GM12878 (cell line): ENCODE data around the gene GDA. TPM values are rescaled to one million over a fixed set of nuclear protein-coding genes. Genes with fewer than 3 reads are reported as not detected.

Source experiments
- BMI1 ChIP-seq: fragments of 450-650 bp; IDR thresholded peaks from 2 replicates; pipeline ENCODE4 v1.6.1; 2016; ENCODE audit warnings: mild to moderate bottlenecking, moderate library complexity, borderline replicate concordance
- CHD1 ChIP-seq: IDR thresholded peaks from 2 replicates; pipeline ENCODE4 v1.6.1; 2012; ENCODE audit warnings: low read depth, low read length, improper control_type of control experiment
- DPF2 ChIP-seq: fragments of 450-650 bp; IDR thresholded peaks from 2 replicates; pipeline ENCODE4 v1.6.1; 2017; ENCODE audit warnings: mild to moderate bottlenecking
- E2F8 ChIP-seq: fragments of 450-650 bp; IDR thresholded peaks from 2 replicates; pipeline ENCODE4 v1.6.1; 2018; ENCODE audit warnings: mild to moderate bottlenecking, low read depth, moderate library complexity; ENCODE audit not compliant: partially characterized antibody
- EP300 ChIP-seq, 2 experiments: fragments of 150-350 bp in 1 of 2; IDR thresholded peaks; 2 replicates each; pipeline ENCODE4 v1.6.1; 2011 to 2012; ENCODE audit warnings: low read depth in 2 of 2, low read length in 2 of 2, borderline replicate concordance in 1 of 2, improper control_type of control experiment in 1 of 2, inconsistent platforms in 1 of 2; ENCODE audit not compliant: control insufficient read depth in 1 of 2
- FOS ChIP-seq: IDR thresholded peaks from 3 replicates; pipeline ENCODE4 v1.6.1; 2011; ENCODE audit warnings: borderline replicate concordance; ENCODE audit not compliant: insufficient read length; ENCODE audit errors: extremely low read depth
- IKZF1 ChIP-seq: fragments of 450-650 bp; conservative IDR thresholded peaks from 2 replicates; pipeline ENCODE4 v1.6.1; 2017; ENCODE audit warnings: antibody characterized with exemption, mild to moderate bottlenecking
- IKZF2 ChIP-seq, 2 experiments: fragments of 450-650 bp; IDR thresholded peaks; 2 replicates each; pipeline ENCODE4 v1.6.1; 2017; ENCODE audit warnings: mild to moderate bottlenecking in 2 of 2, moderate library complexity in 2 of 2
- IRF4 ChIP-seq: IDR thresholded peaks from 2 replicates; pipeline ENCODE4 v1.6.1; 2011; ENCODE audit warnings: low read depth, low read length
- JUND ChIP-seq: IDR thresholded peaks from 2 replicates; pipeline ENCODE4 v1.6.1; 2012; ENCODE audit warnings: low read depth, mild to moderate bottlenecking, low read length, improper control_type of control experiment, moderate library complexity
- KLF5 ChIP-seq: fragments of 450-650 bp; IDR thresholded peaks from 2 replicates; pipeline ENCODE4 v1.6.1; 2014; ENCODE audit warnings: mild to moderate bottlenecking; ENCODE audit not compliant: partially characterized antibody
- LARP7 ChIP-seq: fragments of 450-650 bp; IDR thresholded peaks from 2 replicates; pipeline ENCODE4 v1.6.1; 2017; ENCODE audit warnings: mild to moderate bottlenecking
- PAX5 ChIP-seq: IDR thresholded peaks from 2 replicates; pipeline ENCODE4 v1.6.1; 2011; ENCODE audit warnings: low read depth, low read length, borderline replicate concordance
- PAX8 ChIP-seq: fragments of 450-650 bp; IDR thresholded peaks from 2 replicates; pipeline ENCODE4 v1.6.1; 2017; ENCODE audit warnings: mild to moderate bottlenecking, moderate library complexity
- PKNOX1 ChIP-seq: fragments of 450-650 bp; IDR thresholded peaks from 2 replicates; pipeline ENCODE4 v1.6.1; 2016; ENCODE audit warnings: mild to moderate bottlenecking
- POLR2A ChIP-seq: IDR thresholded peaks from 2 replicates; pipeline ENCODE4 v1.6.1; 2011; ENCODE audit warnings: low read depth, mild to moderate bottlenecking, low read length
- POU2F2 ChIP-seq: IDR thresholded peaks from 3 replicates; pipeline ENCODE4 v1.6.1; 2011; ENCODE audit warnings: low read depth, mild to moderate bottlenecking, low read length, borderline replicate concordance
- RAD21 ChIP-seq: IDR thresholded peaks from 2 replicates; pipeline ENCODE4 v1.6.1; 2011; ENCODE audit warnings: mild to moderate bottlenecking, low read depth, low read length, moderate library complexity; ENCODE audit not compliant: insufficient read depth
- RUNX3 ChIP-seq: IDR thresholded peaks from 2 replicates; pipeline ENCODE4 v1.6.1; 2012; ENCODE audit warnings: low read length, inconsistent platforms
- SRF ChIP-seq, 2 experiments: IDR thresholded peaks; 2 replicates each; pipeline ENCODE4 v1.6.1; 2011; ENCODE audit warnings: low read depth in 2 of 2, low read length in 2 of 2, mild to moderate bottlenecking in 1 of 2, moderate library complexity in 1 of 2
- STAT3 ChIP-seq: IDR thresholded peaks from 2 replicates; pipeline ENCODE4 v1.6.1; 2011; ENCODE audit warnings: low read depth, low read length, improper control_type of control experiment
- SUZ12 ChIP-seq: fragments of 200-600 bp; sonication (generic); IDR thresholded peaks from one replicate; pipeline ENCODE4 v1.6.1; 2018; ENCODE audit warnings: antibody characterized with exemption, mild to moderate bottlenecking; ENCODE audit not compliant: unreplicated experiment
- TCF3 ChIP-seq: IDR thresholded peaks from 2 replicates; pipeline ENCODE4 v1.6.1; 2012; ENCODE audit warnings: low read depth, mild to moderate bottlenecking, low read length, borderline replicate concordance; ENCODE audit not compliant: insufficient read depth
- ZBTB11 ChIP-seq: fragments of 450-650 bp; formaldehyde crosslinking; IDR thresholded peaks from 2 replicates; pipeline ENCODE4 v1.5.0; 2022; ENCODE audit warnings: mild to moderate bottlenecking, missing genetic modification characterization
- ZNF24 ChIP-seq: fragments of 450-650 bp; IDR thresholded peaks from 2 replicates; pipeline ENCODE4 v1.6.1; 2017; ENCODE audit warnings: antibody characterized with exemption, mild to moderate bottlenecking
- polyA plus RNA-seq, 11 experiments: library from polyadenylated mRNA; depleted of rRNA in 4 of 11; unstranded in 6 of 11; stranded (reverse) in 5 of 11; fragments of >200 nt; fragmentation: Nextera tagmentation in 4 of 11; fragmentation: Illumina TruSeq in 1 of 11; extraction: Ambion mirVana in 4 of 11; extraction: Trizol in 1 of 11; gene quantifications; 1 replicate in 1 of 11; 2 replicates in 10 of 11; pipeline versions ENCODE4 v1.2.1 to v1.2.3, GENCODE V29; 2011 to 2016; ENCODE audit warnings: inconsistent platforms in 2 of 11, missing spikeins in 2 of 11, low read depth in 1 of 11
- total RNA-seq, 4 experiments: library from RNA; depleted of rRNA in 3 of 4; stranded (reverse); fragments of >200 nt in 3 of 4; fragmentation: Illumina TruSeq in 1 of 4; extraction: Trizol in 1 of 4; gene quantifications; 2 replicates each; pipeline versions ENCODE4 v1.2.1 to v1.2.3, GENCODE V29; 2013 to 2021

The GDA gene
- total and polyA plus RNA-seq, 10 of the 15 experiments (the other 5 are each of a cell fraction or from before 2014, with no cell fraction given), result 0.19 to 17.9 (median 0.48) TPM; not detected in 2

GRCh38 chr9:72154468-72155285, 5.4 kb downstream of the GDA start (continued):
- TF ChIP-seq BMI1, result no peak
- TF ChIP-seq ZNF24, result no peak
- no peak for TF ChIP-seq PAX8
- no peak for TF ChIP-seq ZBTB11 (CRISPR knock-in tag)
- no peak for TF ChIP-seq LARP7
- TF ChIP-seq IKZF2 (IDR thresholded peaks at IDR 0.05), result peak; percentile 59 to 68
- no peak for TF ChIP-seq IRF4
- TF ChIP-seq SUZ12, result no peak
- no peak for TF ChIP-seq JUND
- TF ChIP-seq POLR2A, result no peak
- no peak for TF ChIP-seq PAX5
- TF ChIP-seq DPF2, result peak; percentile 16; the same call in 1 of the 2 replicates
- no peak for TF ChIP-seq RUNX3
- TF ChIP-seq SRF (IDR thresholded peaks at IDR 0.05; ENCODE audit: low read depth in 2 of 2, low read length in 2 of 2), result no peak
- TF ChIP-seq EP300 (IDR thresholded peaks at IDR 0.05; ENCODE audit: borderline replicate concordance in 1 of 2, control insufficient read depth in 1 of 2, low read depth in 2 of 2, low read length in 2 of 2), result peak in 1 of 2 experiments; percentile 55; a peak in 3 of 4 replicates
- TF ChIP-seq STAT3, result no peak
- TF ChIP-seq FOS, result no peak
- no peak for TF ChIP-seq CHD1
- no peak for TF ChIP-seq RAD21
- TF ChIP-seq POU2F2, result peak; percentile 46; the same call in 1 of the 3 replicates
- TF ChIP-seq IKZF1, result peak; percentile 35; the same call in 1 of the 2 replicates
- TF ChIP-seq TCF3, result no peak
- no peak for TF ChIP-seq E2F8
- TF ChIP-seq PKNOX1, result peak; percentile 36; the same call in 1 of the 2 replicates
- peak; percentile 92 for TF ChIP-seq KLF5
